NCI-H82 treated with DMSO at 0.1 percent for 48 hours (cell line): ENCODE data around the gene IQCH.
A peak's percentile ranks its signal among the peaks of the same experiment; 100 is the strongest.

Source experiments
- DNase-seq: peaks from one replicate; lab custom pipeline; 2025; ENCODE audit not compliant: unreplicated experiment; lab: John Stamatoyannopoulos, UW

IQCH gene

GRCh38 chr15:67521783-67522568 is 267.4 kb downstream of the IQCH start:
- peak; percentile 71 for DNase-seq

GRCh38 chr15:67523330-67523729 is 268.7 kb downstream of the IQCH start:
- DNase-seq, result no peak

GRCh38 chr15:67524235-67524634 is 269.6 kb downstream of the IQCH start:
- no peak for DNase-seq

GRCh38 chr15:67528513-67528912 is 273.9 kb downstream of the IQCH start:
- DNase-seq, result no peak

GRCh38 chr15:67531379-67531914 is 276.9 kb downstream of the IQCH start:
- DNase-seq, result no peak

- no peak for DNase-seq
These were observed 279.3 kb downstream of the IQCH start for GRCh38 chr15:67533873-67534272.

- no peak for DNase-seq
These were observed 279.8 kb downstream of the IQCH start for GRCh38 chr15:67534360-67534759.

GRCh38 chr15:67537771-67538170 is 283.2 kb downstream of the IQCH start:
- DNase-seq, result no peak

- DNase-seq, result peak; percentile 47
These were observed 288.1 kb downstream of the IQCH start, which contains the start of gene MAP2K5 for GRCh38 chr15:67542420-67543347. MAP2K5 (plus strand) TSS chr15:67542703; CDS start chr15:67543336, 633 bp downstream.

- no peak for DNase-seq
These were observed 288.7 kb downstream of the IQCH start for GRCh38 chr15:67543348-67543718.

GRCh38 chr15:67544475-67544874 is 289.9 kb downstream of the IQCH start:
- DNase-seq, result no peak

- DNase-seq, result no peak
These were observed 291.3 kb downstream of the IQCH start for GRCh38 chr15:67545864-67546263.

- DNase-seq, result no peak
These were observed 292.5 kb downstream of the IQCH start for GRCh38 chr15:67547064-67547463.

- DNase-seq, result no peak
These were observed 293.2 kb downstream of the IQCH start for GRCh38 chr15:67547836-67548235.

GRCh38 chr15:67548236-67548852 is 293.8 kb downstream of the IQCH start:
- DNase-seq, result no peak

- DNase-seq, result no peak
These were observed 294.5 kb downstream of the IQCH start for GRCh38 chr15:67548862-67549651.

GRCh38 chr15:67549736-67550135 is 295.1 kb downstream of the IQCH start:
- no peak for DNase-seq

- DNase-seq, result no peak
These were observed 295.9 kb downstream of the IQCH start for GRCh38 chr15:67550522-67550921.

- DNase-seq, result no peak
These were observed 296.7 kb downstream of the IQCH start for GRCh38 chr15:67551207-67551743.
